HepG2 (cell line): ENCODE measurements around the gene LRPPRC. TPM values are rescaled to one million over a fixed set of nuclear protein-coding genes. Genes with fewer than 3 reads are reported as not detected.
A peak's percentile ranks its signal among the peaks of the same experiment; 100 is the strongest.

Source experiments
- BCL6 ChIP-seq: IDR thresholded peaks from 2 replicates; pipeline ENCODE4 v1.6.1; 2016; ENCODE audit warnings: missing genetic modification reagents, missing compliant biosample characterization
- BRCA1 ChIP-seq: sonication (generic); formaldehyde crosslinking; IDR thresholded peaks from 2 replicates; pipeline ENCODE4 v1.4.0; 2020; ENCODE audit warnings: missing genetic modification reagents
- HDAC6 ChIP-seq: fragments of 200-600 bp; sonication (generic); IDR thresholded peaks from 2 replicates; pipeline ENCODE4 v1.7.0; 2017; ENCODE audit warnings: mild to moderate bottlenecking, antibody characterized with exemption, low read length, low read depth
- HHEX ChIP-seq: IDR thresholded peaks from 2 replicates; pipeline ENCODE4 v1.6.1; 2016; ENCODE audit warnings: control low read depth
- HNRNPL ChIP-seq: fragments of 200-400 bp; formaldehyde crosslinking; IDR thresholded peaks from 2 replicates; pipeline ENCODE4 v1.6.1; 2017; ENCODE audit warnings: mild to moderate bottlenecking, low read depth, low read length
- HNRNPUL1 ChIP-seq: fragments of 200-400 bp; formaldehyde crosslinking; IDR thresholded peaks from 2 replicates; pipeline ENCODE4 v1.6.1; 2017; ENCODE audit warnings: low read depth, mild to moderate bottlenecking, low read length, moderate library complexity
- JUND ChIP-seq: sonication (generic); formaldehyde crosslinking; IDR thresholded peaks from 2 replicates; pipeline ENCODE4 v1.8.0; 2022; ENCODE audit warnings: mild to moderate bottlenecking, missing genetic modification reagents
- KMT2B ChIP-seq: IDR thresholded peaks from 2 replicates; pipeline ENCODE4 v1.6.1; 2016; ENCODE audit warnings: missing genetic modification reagents, missing compliant biosample characterization
- NONO ChIP-seq, 2 experiments: fragments of 450-650 bp in 1 of 2; sonication (generic) in 1 of 2; formaldehyde crosslinking in 1 of 2; IDR thresholded peaks in 1 of 2; conservative IDR thresholded peaks in 1 of 2; 2 replicates each; pipeline versions ENCODE4 v1.6.1 to v1.8.0; 2017 to 2022; ENCODE audit warnings: mild to moderate bottlenecking in 1 of 2, missing genetic modification reagents in 1 of 2, moderate library complexity in 1 of 2
- NR2C2 ChIP-seq: sonication (generic); formaldehyde crosslinking; IDR thresholded peaks from 2 replicates; pipeline ENCODE4 v1.4.0; 2020; ENCODE audit warnings: missing genetic modification reagents, mild to moderate bottlenecking, moderate library complexity, borderline replicate concordance
- NR3C1 ChIP-seq: sonication (generic); formaldehyde crosslinking; IDR thresholded peaks from 2 replicates; pipeline ENCODE4 v1.4.0; 2020; ENCODE audit warnings: missing genetic modification reagents
- RBAK ChIP-seq: sonication (generic); formaldehyde crosslinking; IDR thresholded peaks from 2 replicates; pipeline ENCODE4 v1.5.1; 2020; ENCODE audit warnings: mild to moderate bottlenecking, missing genetic modification reagents
- SETDB1 ChIP-seq: sonication (generic); formaldehyde crosslinking; IDR thresholded peaks from 2 replicates; pipeline ENCODE4 v1.5.1; 2020; ENCODE audit warnings: missing genetic modification reagents, mild to moderate bottlenecking, borderline replicate concordance
- SOX6 ChIP-seq, 2 experiments: fragments of 450-650 bp in 1 of 2; sonication (generic) in 1 of 2; formaldehyde crosslinking in 1 of 2; IDR thresholded peaks; 2 replicates each; pipeline versions ENCODE4 v1.4.0 to v1.6.1; 2017 to 2020; ENCODE audit warnings: antibody characterized with exemption in 1 of 2, mild to moderate bottlenecking in 1 of 2, missing genetic modification reagents in 1 of 2
- TIGD3 ChIP-seq: sonication (generic); formaldehyde crosslinking; IDR thresholded peaks from 2 replicates; pipeline ENCODE4 v1.5.1; 2020; ENCODE audit warnings: mild to moderate bottlenecking, missing genetic modification reagents, borderline replicate concordance
- ZFP62 ChIP-seq: sonication (generic); formaldehyde crosslinking; IDR thresholded peaks from 2 replicates; pipeline ENCODE4 v1.4.0; 2020; ENCODE audit warnings: missing genetic modification reagents
- ZNF292 ChIP-seq: sonication (generic); formaldehyde crosslinking; IDR thresholded peaks from 2 replicates; pipeline ENCODE4 v1.8.1; 2022; ENCODE audit warnings: mild to moderate bottlenecking, low read depth, missing genetic modification reagents, borderline replicate concordance
- ZNF296 ChIP-seq: sonication (generic); formaldehyde crosslinking; conservative IDR thresholded peaks from 2 replicates; pipeline ENCODE4 v1.5.0; 2020; ENCODE audit warnings: mild to moderate bottlenecking, missing genetic modification reagents
- ZNF350 ChIP-seq: sonication (generic); formaldehyde crosslinking; IDR thresholded peaks from 2 replicates; pipeline ENCODE4 v1.4.0; 2020; ENCODE audit warnings: mild to moderate bottlenecking, low read depth, missing genetic modification reagents, borderline replicate concordance
- ZNF589 ChIP-seq: sonication (generic); formaldehyde crosslinking; conservative IDR thresholded peaks from 2 replicates; pipeline ENCODE4 v1.8.0; 2022; ENCODE audit warnings: mild to moderate bottlenecking, moderate library complexity, missing genetic modification reagents
- ZNF747 ChIP-seq: sonication (generic); formaldehyde crosslinking; IDR thresholded peaks from 2 replicates; pipeline ENCODE4 v1.8.1; 2023; ENCODE audit warnings: missing genetic modification reagents, mild to moderate bottlenecking, borderline replicate concordance
- polyA plus RNA-seq, 8 experiments: library from polyadenylated mRNA; depleted of rRNA in 3 of 8; stranded (reverse) in 7 of 8; unstranded in 1 of 8; fragments of >200 nt; fragmentation: Illumina TruSeq in 4 of 8; extraction: Trizol in 4 of 8; gene quantifications; 2 replicates each; pipeline versions ENCODE4 v1.2.1 to v1.2.3, GENCODE V29; 2011 to 2016; ENCODE audit warnings: low read depth in 4 of 8, missing spikeins in 1 of 8, mixed read lengths in 1 of 8; ENCODE audit not compliant: insufficient read depth in 1 of 8
- total RNA-seq, 5 experiments: library from RNA; depleted of rRNA; stranded (reverse); fragments of >200 nt; fragmentation: Illumina TruSeq; extraction: Trizol; gene quantifications; 2 replicates each; pipeline ENCODE4 v1.2.3, GENCODE V29; 2016; ENCODE audit warnings: low read depth in 1 of 5
- TF ChIP-seq, protein P1 (sequence below): sonication (generic); formaldehyde crosslinking; IDR thresholded peaks from 2 replicates; pipeline ENCODE4 v1.4.0; 2020; ENCODE audit warnings: missing genetic modification reagents
- TF ChIP-seq, protein P2 (sequence below): sonication (generic); formaldehyde crosslinking; IDR thresholded peaks from 2 replicates; pipeline ENCODE4 v1.4.0; 2020; ENCODE audit warnings: missing genetic modification reagents; ENCODE audit errors: not compliant biosample characterization

The LRPPRC gene
- total and polyA plus RNA-seq, 2 of the 13 experiments (the other 11 are each of a cell fraction or from before 2014, with no cell fraction given), result 117 to 167 TPM

DNA sequence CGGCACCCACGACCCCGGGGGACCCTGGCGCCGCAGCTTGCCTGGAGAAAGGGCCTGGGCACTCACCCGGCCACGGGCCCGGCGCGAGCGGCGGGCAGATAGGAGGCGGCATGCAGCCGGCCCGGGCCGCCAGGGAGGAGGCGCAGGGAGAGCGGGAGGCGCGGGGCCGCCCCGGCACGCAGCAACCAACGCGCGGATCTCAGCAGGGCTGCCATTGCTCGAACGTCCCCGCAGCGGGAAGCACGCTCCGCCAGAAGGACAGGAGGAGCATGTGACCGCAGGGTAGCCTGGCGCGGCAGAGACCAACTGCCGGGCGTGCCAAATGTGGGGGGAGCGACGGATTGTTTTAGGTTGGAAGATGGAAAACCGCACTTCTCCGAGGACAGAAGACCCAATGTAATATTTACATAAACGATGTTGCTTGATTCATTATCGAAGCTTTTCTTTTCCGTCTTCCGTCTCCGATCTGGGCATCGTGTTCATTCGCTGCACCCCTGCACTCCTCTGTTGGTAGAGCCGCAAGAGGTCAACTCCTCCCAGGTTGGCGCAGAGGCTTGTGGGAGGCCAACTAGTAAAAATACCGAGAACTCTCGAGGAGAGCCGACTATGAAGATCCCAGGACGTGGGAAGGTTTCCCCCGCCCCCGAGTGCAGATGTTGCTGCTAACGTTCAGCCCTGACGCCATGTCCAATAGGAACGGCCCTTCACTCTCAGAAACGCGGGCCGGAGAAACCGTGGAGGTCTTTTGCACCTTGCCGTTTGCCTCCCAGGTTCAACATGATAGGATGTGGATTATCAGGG, at the start of gene LRPPRC (continued):
- TF ChIP-seq TIGD3 (no peak), NONO (IDR thresholded peaks at IDR 0.05) (peak; percentile 96; the same call in 1 of the 2 replicates), NONO (CRISPR knock-in tag; conservative IDR thresholded peaks at IDR 0.05) (peak; percentile 36; the same call in 1 of the 2 replicates), ZNF292 (CRISPR knock-in tag) (no peak), ZNF296 (no peak), ZNF350 (CRISPR knock-in tag) (peak; percentile 25; the same call in 1 of the 2 replicates), NR3C1 (CRISPR knock-in tag) (no peak), HNRNPUL1 (no peak), NR2C2 (CRISPR knock-in tag) (peak; percentile 99), ZNF747 (CRISPR knock-in tag) (no peak), ZNF589 (CRISPR knock-in tag) (no peak), HDAC6 (no peak), HHEX (CRISPR knock-in tag) (0 out of 2 replicates have a peak, but pooled peaks have one; percentile 12), BRCA1 (CRISPR knock-in tag) (no peak; the same call in 1 of the 2 replicates), BCL6 (CRISPR knock-in tag) (peak; percentile 22; the same call in 1 of the 2 replicates), ZFP62 (CRISPR knock-in tag) (no peak), RBAK (CRISPR knock-in tag) (no peak), JUND (0 out of 2 replicates have a peak, but pooled peaks have one; percentile 22), SETDB1 (CRISPR knock-in tag) (no peak), SOX6 (IDR thresholded peaks at IDR 0.05) (no peak), SOX6 (CRISPR knock-in tag; IDR thresholded peaks at IDR 0.05) (peak; percentile 74), KMT2B (CRISPR knock-in tag) (peak; percentile 77), HNRNPL (no peak; the same call in 1 of the 2 replicates)
- TF ChIP-seq, protein P1, sequence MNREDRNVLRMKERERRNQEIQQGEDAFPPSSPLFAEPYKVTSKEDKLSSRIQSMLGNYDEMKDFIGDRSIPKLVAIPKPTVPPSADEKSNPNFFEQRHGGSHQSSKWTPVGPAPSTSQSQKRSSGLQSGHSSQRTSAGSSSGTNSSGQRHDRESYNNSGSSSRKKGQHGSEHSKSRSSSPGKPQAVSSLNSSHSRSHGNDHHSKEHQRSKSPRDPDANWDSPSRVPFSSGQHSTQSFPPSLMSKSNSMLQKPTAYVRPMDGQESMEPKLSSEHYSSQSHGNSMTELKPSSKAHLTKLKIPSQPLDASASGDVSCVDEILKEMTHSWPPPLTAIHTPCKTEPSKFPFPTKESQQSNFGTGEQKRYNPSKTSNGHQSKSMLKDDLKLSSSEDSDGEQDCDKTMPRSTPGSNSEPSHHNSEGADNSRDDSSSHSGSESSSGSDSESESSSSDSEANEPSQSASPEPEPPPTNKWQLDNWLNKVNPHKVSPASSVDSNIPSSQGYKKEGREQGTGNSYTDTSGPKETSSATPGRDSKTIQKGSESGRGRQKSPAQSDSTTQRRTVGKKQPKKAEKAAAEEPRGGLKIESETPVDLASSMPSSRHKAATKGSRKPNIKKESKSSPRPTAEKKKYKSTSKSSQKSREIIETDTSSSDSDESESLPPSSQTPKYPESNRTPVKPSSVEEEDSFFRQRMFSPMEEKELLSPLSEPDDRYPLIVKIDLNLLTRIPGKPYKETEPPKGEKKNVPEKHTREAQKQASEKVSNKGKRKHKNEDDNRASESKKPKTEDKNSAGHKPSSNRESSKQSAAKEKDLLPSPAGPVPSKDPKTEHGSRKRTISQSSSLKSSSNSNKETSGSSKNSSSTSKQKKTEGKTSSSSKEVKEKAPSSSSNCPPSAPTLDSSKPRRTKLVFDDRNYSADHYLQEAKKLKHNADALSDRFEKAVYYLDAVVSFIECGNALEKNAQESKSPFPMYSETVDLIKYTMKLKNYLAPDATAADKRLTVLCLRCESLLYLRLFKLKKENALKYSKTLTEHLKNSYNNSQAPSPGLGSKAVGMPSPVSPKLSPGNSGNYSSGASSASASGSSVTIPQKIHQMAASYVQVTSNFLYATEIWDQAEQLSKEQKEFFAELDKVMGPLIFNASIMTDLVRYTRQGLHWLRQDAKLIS (CRISPR knock-in tag), result no peak
- TF ChIP-seq, protein P2, sequence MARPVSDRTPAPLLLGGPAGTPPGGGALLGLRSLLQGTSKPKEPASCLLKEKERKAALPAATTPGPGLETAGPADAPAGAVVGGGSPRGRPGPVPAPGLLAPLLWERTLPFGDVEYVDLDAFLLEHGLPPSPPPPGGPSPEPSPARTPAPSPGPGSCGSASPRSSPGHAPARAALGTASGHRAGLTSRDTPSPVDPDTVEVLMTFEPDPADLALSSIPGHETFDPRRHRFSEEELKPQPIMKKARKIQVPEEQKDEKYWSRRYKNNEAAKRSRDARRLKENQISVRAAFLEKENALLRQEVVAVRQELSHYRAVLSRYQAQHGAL (CRISPR knock-in tag), result no peak
